WTC11 (cell line): ENCODE results near the gene BIVM. TPM values are rescaled to one million over a fixed set of nuclear protein-coding genes. Genes with fewer than 3 reads are reported as not detected.

Experiments used
- EMX1 ChIP-seq: fragments of 250-450 bp; sonication (Bioruptor Pico); IDR thresholded peaks from 2 replicates; pipeline ENCODE4 v1.8.0; 2021; ENCODE audit warnings: mild to moderate bottlenecking
- FOXP1 ChIP-seq: sonication (generic); formaldehyde crosslinking; IDR thresholded peaks from 2 replicates; pipeline ENCODE4 v1.8.0; 2022; ENCODE audit warnings: missing genetic modification reagents, mild to moderate bottlenecking, moderate library complexity, borderline replicate concordance
- JAZF1 ChIP-seq: fragments of 250-450 bp; sonication (Bioruptor Pico); IDR thresholded peaks from 2 replicates; pipeline ENCODE4 v1.9.0; 2021; ENCODE audit warnings: moderate library complexity, mild to moderate bottlenecking, inconsistent platforms
- MXD4 ChIP-seq: fragments of 250-450 bp; sonication (Bioruptor Pico); IDR thresholded peaks from 2 replicates; pipeline ENCODE4 v1.8.0; 2021; ENCODE audit warnings: mild to moderate bottlenecking, moderate library complexity, borderline replicate concordance
- NR2C2 ChIP-seq: sonication (generic); formaldehyde crosslinking; IDR thresholded peaks from 2 replicates; pipeline ENCODE4 v1.8.0; 2022; ENCODE audit warnings: mild to moderate bottlenecking, missing genetic modification reagents
- PRDM15 ChIP-seq: sonication (generic); formaldehyde crosslinking; IDR thresholded peaks from 2 replicates; pipeline ENCODE4 v1.8.0; 2022; ENCODE audit warnings: missing genetic modification reagents
- RELA ChIP-seq: sonication (generic); formaldehyde crosslinking; IDR thresholded peaks from 2 replicates; pipeline ENCODE4 v1.8.1; 2022; ENCODE audit warnings: missing genetic modification reagents, mild to moderate bottlenecking, borderline replicate concordance
- SMAD3 ChIP-seq: sonication (generic); formaldehyde crosslinking; IDR thresholded peaks from 2 replicates; pipeline ENCODE4 v1.8.0; 2022; ENCODE audit warnings: missing genetic modification reagents, mild to moderate bottlenecking, borderline replicate concordance
- TEAD1 ChIP-seq: sonication (generic); formaldehyde crosslinking; IDR thresholded peaks from 2 replicates; pipeline ENCODE4 v1.8.0; 2022; ENCODE audit warnings: mild to moderate bottlenecking, missing genetic modification reagents
- ZNF232 ChIP-seq: sonication (generic); formaldehyde crosslinking; IDR thresholded peaks from 2 replicates; pipeline ENCODE4 v1.8.0; 2022; ENCODE audit warnings: mild to moderate bottlenecking, missing genetic modification reagents
- ZNF396 ChIP-seq: fragments of 250-450 bp; sonication (Bioruptor Pico); IDR thresholded peaks from 2 replicates; pipeline ENCODE4 v1.8.0; 2021; ENCODE audit warnings: mild to moderate bottlenecking, moderate library complexity, borderline replicate concordance
- ZNF512 ChIP-seq: sonication (generic); formaldehyde crosslinking; IDR thresholded peaks from 2 replicates; pipeline ENCODE4 v1.8.1; 2022; ENCODE audit warnings: missing genetic modification reagents, borderline replicate concordance
- total RNA-seq: library from RNA; stranded (reverse); gene quantifications from 3 replicates; pipeline ENCODE4 v1.2.3, GENCODE V29; 2021
- TF ChIP-seq, protein P1 (sequence below): fragments of 200-600 bp; IDR thresholded peaks from 2 replicates; pipeline ENCODE4 v1.8.0; 2022; ENCODE audit warnings: antibody characterized with exemption
- TF ChIP-seq, protein P2 (sequence below): sonication (generic); formaldehyde crosslinking; IDR thresholded peaks from 2 replicates; pipeline ENCODE4 v1.8.0; 2022; ENCODE audit warnings: mild to moderate bottlenecking, missing genetic modification reagents
- TF ChIP-seq, protein P3 (sequence below): sonication (generic); formaldehyde crosslinking; IDR thresholded peaks from 2 replicates; pipeline ENCODE4 v1.8.1; 2023; ENCODE audit warnings: mild to moderate bottlenecking, missing genetic modification reagents
- TF ChIP-seq, protein P4 (sequence below): sonication (generic); formaldehyde crosslinking; IDR thresholded peaks from 2 replicates; pipeline ENCODE4 v1.8.0; 2023; ENCODE audit warnings: missing genetic modification reagents

Gene BIVM
- total RNA-seq, 1 experiment from 2014 or later: 10.2 TPM

GRCh38 chr13:102773441-102774213 lies 25.3 kb upstream of the BIVM start, which contains the start of gene TEX30 (continued):
- TF ChIP-seq ZNF396 (no peak), MXD4 (no peak), FOXP1 (peak; percentile 98), ZNF512 (no peak), JAZF1 (CRISPR knock-in tag) (no peak), TEAD1 (CRISPR knock-in tag) (peak; percentile 95), SMAD3 (CRISPR knock-in tag) (peak; percentile 91), RELA (CRISPR knock-in tag) (peak; percentile 39; the same call in 1 of the 2 replicates), EMX1 (CRISPR knock-in tag) (peak; percentile 34; the same call in 1 of the 2 replicates), NR2C2 (CRISPR knock-in tag) (peak; percentile 65), PRDM15 (CRISPR knock-in tag) (peak; percentile 68), ZNF232 (CRISPR knock-in tag) (peak; percentile 97)
- TF ChIP-seq, protein P1, sequence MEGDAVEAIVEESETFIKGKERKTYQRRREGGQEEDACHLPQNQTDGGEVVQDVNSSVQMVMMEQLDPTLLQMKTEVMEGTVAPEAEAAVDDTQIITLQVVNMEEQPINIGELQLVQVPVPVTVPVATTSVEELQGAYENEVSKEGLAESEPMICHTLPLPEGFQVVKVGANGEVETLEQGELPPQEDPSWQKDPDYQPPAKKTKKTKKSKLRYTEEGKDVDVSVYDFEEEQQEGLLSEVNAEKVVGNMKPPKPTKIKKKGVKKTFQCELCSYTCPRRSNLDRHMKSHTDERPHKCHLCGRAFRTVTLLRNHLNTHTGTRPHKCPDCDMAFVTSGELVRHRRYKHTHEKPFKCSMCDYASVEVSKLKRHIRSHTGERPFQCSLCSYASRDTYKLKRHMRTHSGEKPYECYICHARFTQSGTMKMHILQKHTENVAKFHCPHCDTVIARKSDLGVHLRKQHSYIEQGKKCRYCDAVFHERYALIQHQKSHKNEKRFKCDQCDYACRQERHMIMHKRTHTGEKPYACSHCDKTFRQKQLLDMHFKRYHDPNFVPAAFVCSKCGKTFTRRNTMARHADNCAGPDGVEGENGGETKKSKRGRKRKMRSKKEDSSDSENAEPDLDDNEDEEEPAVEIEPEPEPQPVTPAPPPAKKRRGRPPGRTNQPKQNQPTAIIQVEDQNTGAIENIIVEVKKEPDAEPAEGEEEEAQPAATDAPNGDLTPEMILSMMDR: no peak
- TF ChIP-seq, protein P2, sequence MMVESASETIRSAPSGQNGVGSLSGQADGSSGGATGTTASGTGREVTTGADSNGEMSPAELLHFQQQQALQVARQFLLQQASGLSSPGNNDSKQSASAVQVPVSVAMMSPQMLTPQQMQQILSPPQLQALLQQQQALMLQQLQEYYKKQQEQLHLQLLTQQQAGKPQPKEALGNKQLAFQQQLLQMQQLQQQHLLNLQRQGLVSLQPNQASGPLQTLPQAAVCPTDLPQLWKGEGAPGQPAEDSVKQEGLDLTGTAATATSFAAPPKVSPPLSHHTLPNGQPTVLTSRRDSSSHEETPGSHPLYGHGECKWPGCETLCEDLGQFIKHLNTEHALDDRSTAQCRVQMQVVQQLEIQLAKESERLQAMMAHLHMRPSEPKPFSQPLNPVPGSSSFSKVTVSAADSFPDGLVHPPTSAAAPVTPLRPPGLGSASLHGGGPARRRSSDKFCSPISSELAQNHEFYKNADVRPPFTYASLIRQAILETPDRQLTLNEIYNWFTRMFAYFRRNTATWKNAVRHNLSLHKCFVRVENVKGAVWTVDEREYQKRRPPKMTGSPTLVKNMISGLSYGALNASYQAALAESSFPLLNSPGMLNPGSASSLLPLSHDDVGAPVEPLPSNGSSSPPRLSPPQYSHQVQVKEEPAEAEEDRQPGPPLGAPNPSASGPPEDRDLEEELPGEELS (CRISPR knock-in tag): peak; percentile 95
- TF ChIP-seq, protein P3, sequence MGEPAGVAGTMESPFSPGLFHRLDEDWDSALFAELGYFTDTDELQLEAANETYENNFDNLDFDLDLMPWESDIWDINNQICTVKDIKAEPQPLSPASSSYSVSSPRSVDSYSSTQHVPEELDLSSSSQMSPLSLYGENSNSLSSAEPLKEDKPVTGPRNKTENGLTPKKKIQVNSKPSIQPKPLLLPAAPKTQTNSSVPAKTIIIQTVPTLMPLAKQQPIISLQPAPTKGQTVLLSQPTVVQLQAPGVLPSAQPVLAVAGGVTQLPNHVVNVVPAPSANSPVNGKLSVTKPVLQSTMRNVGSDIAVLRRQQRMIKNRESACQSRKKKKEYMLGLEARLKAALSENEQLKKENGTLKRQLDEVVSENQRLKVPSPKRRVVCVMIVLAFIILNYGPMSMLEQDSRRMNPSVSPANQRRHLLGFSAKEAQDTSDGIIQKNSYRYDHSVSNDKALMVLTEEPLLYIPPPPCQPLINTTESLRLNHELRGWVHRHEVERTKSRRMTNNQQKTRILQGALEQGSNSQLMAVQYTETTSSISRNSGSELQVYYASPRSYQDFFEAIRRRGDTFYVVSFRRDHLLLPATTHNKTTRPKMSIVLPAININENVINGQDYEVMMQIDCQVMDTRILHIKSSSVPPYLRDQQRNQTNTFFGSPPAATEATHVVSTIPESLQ (CRISPR knock-in tag): no peak
- TF ChIP-seq, protein P4, sequence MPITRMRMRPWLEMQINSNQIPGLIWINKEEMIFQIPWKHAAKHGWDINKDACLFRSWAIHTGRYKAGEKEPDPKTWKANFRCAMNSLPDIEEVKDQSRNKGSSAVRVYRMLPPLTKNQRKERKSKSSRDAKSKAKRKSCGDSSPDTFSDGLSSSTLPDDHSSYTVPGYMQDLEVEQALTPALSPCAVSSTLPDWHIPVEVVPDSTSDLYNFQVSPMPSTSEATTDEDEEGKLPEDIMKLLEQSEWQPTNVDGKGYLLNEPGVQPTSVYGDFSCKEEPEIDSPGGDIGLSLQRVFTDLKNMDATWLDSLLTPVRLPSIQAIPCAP (CRISPR knock-in tag): peak; percentile 96
